Lower leg skin (tissue), 3 donors: ENCODE results near the gene SRRM5.

Source experiments
- CTCF ChIP-seq, 3 donors: fragments of 450-650 bp; IDR thresholded peaks; one replicate each; pipeline ENCODE4 v1.5.1; 2016; ENCODE audit warnings: antibody characterized with exemption in 3 of 3, mild to moderate bottlenecking in 3 of 3, moderate library complexity in 2 of 3
- POLR2A ChIP-seq, 2 donors: fragments of 450-650 bp; IDR thresholded peaks; one replicate each; pipeline ENCODE4 v1.6.1; 2016 to 2017; ENCODE audit warnings: antibody characterized with exemption in 2 of 2, mild to moderate bottlenecking in 1 of 2, moderate library complexity in 1 of 2

- TF ChIP-seq CTCF (IDR thresholded peaks at IDR 0.05) (no peak), POLR2A (IDR thresholded peaks at IDR 0.05) (no peak)
Measured at GRCh38 chr19:43658494-43658893, 46.6 kb downstream of the SRRM5 start.
